Measurements from ENCODE around the gene EIF4A3. TPM values are rescaled to one million over a fixed set of nuclear protein-coding genes. Genes with fewer than 3 reads are reported as not detected.

Gene EIF4A3
- total RNA-seq, 1 donor = 84.6 TPM

GRCh38 chr17:80103449-80104085 is 43.4 kb downstream of the EIF4A3 start:
- no peak overlapping the region for H3K4me3 ChIP-seq (ENCODE audit: low read depth, low read length)
- no peak for DNase-seq (ENCODE audit: low read depth)
- TF ChIP-seq CTCF (IDR thresholded peaks at IDR 0.05; ENCODE audit: insufficient read depth, low read depth, low read length) = no peak

DNA sequence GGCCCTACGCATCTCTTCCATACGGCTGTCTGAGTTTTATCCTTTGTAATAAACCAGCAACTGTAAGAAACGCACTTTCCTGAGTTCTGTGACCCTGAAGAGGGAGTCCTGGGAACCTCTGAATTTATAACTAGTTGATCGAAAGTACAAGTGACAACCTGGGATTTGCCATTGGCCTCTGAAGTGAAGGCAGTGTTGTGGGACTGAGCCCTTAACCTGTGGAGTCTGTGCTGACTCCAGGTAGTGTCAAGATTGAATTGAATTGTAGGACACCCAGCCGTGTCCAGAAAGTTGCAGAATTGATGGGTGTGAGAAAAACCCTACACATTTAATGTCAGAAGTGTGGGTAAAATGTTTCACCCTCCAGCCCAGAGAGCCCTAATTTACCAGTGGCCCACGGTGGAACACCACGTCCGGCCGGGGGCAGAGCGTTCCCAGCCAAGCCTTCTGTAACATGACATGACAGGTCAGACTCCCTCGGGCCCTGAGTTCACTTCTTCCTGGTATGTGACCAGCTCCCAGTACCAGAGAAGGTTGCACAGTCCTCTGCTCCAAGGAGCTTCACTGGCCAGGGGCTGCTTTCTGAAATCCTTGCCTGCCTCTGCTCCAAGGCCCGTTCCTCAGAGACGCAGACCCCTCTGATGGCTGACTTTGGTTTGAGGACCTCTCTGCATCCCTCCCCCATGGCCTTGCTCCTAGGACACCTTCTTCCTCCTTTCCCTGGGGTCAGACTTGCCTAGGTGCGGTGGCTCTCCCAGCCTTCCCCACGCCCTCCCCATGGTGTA is 44.1 kb downstream of the EIF4A3 start:
- no peak overlapping the region for H3K4me3 ChIP-seq (ENCODE audit: low read depth, low read length)
- DNase-seq (ENCODE audit: low read depth) = no peak
- TF ChIP-seq CTCF (IDR thresholded peaks at IDR 0.05; ENCODE audit: insufficient read depth, low read depth, low read length) = no peak

- DNase-seq (ENCODE audit: low read depth) = peak; percentile 11
- no peak for TF ChIP-seq CTCF (IDR thresholded peaks at IDR 0.05; ENCODE audit: insufficient read depth, low read depth, low read length)
- peak overlapping the region; percentile 82 for H3K4me3 ChIP-seq (ENCODE audit: low read depth, low read length)
These were observed 44.8 kb downstream of the EIF4A3 start for GRCh38 chr17:80101946-80102663.

DNA sequence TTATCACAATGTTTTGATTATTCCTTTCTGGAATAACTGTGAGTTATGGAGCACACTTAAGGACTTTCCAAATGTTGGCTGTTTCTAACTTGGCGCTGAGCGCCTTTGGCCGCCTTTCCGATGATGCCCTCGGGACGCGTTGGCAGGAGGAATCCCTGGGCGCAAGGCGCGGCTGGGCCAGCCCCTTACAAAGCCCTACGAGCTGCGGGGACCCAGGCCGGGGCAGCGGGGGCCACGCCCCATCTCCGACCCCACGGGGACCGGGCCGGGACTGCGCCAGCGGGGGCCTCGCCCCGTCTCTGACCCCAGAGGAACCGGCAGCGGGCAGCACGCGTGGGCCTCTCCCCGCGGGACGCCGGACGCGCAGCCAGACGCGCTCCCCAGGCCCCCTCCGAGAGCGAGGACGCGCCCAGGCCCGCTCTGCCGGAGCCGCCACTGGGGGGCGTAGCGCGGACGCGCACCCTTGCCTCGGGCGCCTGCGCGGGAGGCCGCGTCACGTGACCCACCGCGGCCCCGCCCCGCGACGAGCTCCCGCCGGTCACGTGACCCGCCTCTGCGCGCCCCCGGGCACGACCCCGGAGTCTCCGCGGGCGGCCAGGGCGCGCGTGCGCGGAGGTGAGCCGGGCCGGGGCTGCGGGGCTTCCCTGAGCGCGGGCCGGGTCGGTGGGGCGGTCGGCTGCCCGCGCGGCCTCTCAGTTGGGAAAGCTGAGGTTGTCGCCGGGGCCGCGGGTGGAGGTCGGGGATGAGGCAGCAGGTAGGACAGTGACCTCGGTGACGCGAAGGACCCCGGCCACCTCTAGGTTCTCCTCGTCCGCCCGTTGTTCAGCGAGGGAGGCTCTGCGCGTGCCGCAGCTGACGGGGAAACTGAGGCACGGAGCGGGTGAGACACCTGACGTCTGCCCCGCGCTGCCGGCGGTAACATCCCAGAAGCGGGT is 45.6 kb downstream of the EIF4A3 start, which contains the start of gene GAA:
TSS of gene GAA (plus strand) at position 571 of the 935 bp plus-strand sequence. CDS start 3,006 bp downstream, outside the sequence.
- peak; percentile 57 for TF ChIP-seq CTCF (IDR thresholded peaks at IDR 0.05; ENCODE audit: insufficient read depth, low read depth, low read length)
- DNase-seq (ENCODE audit: low read depth) = peak; percentile 78
- H3K4me3 ChIP-seq (ENCODE audit: low read depth, low read length) = peak within 1 kb of the TSS; percentile 82

DNA sequence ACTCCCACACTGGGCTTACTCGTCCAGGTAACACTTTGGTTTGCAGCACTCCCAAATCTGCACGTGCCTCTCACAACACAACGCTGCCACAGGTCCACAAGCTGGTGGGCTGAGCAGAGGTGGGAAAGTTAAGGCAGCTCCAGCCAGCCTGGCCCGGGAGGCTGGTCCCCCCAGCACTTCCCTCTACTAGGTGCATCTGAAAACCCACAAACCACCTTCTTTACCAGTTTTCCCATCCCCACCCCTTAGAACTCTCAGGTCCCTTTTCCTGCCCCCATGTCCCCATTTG is 46.9 kb downstream of the EIF4A3 start:
- DNase-seq (ENCODE audit: low read depth) = no peak

More for the DNA sequence above, 46.9 kb downstream of the EIF4A3 start:
- TF ChIP-seq CTCF (IDR thresholded peaks at IDR 0.05; ENCODE audit: insufficient read depth, low read depth, low read length) = no peak
- H3K4me3 ChIP-seq (ENCODE audit: low read depth, low read length) = no peak overlapping the region

All from fibroblast of villous mesenchyme (primary cell).